Measurements from ENCODE around the gene BAIAP2.

- TF ChIP-seq, protein P1, sequence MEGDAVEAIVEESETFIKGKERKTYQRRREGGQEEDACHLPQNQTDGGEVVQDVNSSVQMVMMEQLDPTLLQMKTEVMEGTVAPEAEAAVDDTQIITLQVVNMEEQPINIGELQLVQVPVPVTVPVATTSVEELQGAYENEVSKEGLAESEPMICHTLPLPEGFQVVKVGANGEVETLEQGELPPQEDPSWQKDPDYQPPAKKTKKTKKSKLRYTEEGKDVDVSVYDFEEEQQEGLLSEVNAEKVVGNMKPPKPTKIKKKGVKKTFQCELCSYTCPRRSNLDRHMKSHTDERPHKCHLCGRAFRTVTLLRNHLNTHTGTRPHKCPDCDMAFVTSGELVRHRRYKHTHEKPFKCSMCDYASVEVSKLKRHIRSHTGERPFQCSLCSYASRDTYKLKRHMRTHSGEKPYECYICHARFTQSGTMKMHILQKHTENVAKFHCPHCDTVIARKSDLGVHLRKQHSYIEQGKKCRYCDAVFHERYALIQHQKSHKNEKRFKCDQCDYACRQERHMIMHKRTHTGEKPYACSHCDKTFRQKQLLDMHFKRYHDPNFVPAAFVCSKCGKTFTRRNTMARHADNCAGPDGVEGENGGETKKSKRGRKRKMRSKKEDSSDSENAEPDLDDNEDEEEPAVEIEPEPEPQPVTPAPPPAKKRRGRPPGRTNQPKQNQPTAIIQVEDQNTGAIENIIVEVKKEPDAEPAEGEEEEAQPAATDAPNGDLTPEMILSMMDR (IDR thresholded peaks at IDR 0.05; ENCODE audit: poor library complexity): no peak
- no peak for TF ChIP-seq EZH2 (IDR thresholded peaks at IDR 0.05; ENCODE audit: borderline replicate concordance)
These were observed 91.6 kb downstream of the BAIAP2 start for GRCh38 chr17:81126281-81127132.

Measured in hepatocyte (in vitro differentiated cells).